Liver (tissue), 9 donors: ENCODE measurements around the gene GRAMD1A. TPM values are rescaled to one million over a fixed set of nuclear protein-coding genes. Genes with fewer than 3 reads are reported as not detected.

ENCODE experiments used
- DNase-seq: peaks from one replicate; pipeline ENCODE4 v3.0.0-alpha.2; 2017; ENCODE audit warnings: low spot score
- H3K27ac ChIP-seq, 2 donors: one replicate each; pipeline ENCODE4 v1.7.0; 2013; ENCODE audit warnings: inconsistent platforms in 2 of 2, low read length in 2 of 2, control low read depth in 1 of 2, low read depth in 1 of 2, mild to moderate bottlenecking in 1 of 2
- H3K27me3 ChIP-seq, 4 donors: one replicate each; pipeline versions ENCODE4 v1.6.1 to v1.7.0; 2013; ENCODE audit warnings: low read length in 3 of 4, inconsistent platforms in 1 of 4, mild to moderate bottlenecking in 1 of 4, moderate library complexity in 1 of 4; ENCODE audit not compliant: control insufficient read depth in 4 of 4, insufficient read depth in 4 of 4
- H3K36me3 ChIP-seq, 4 donors: one replicate each; pipeline versions ENCODE4 v1.6.1 to v1.7.0; 2013; ENCODE audit warnings: low read length in 3 of 4, mild to moderate bottlenecking in 3 of 4, low read depth in 1 of 4, moderate library complexity in 1 of 4; ENCODE audit not compliant: control insufficient read depth in 4 of 4, insufficient read depth in 3 of 4
- H3K4me1 ChIP-seq, 4 donors: one replicate each; pipeline versions ENCODE4 v1.6.1 to v1.7.0; 2013; ENCODE audit warnings: low read length in 3 of 4, mild to moderate bottlenecking in 3 of 4, moderate library complexity in 1 of 4; ENCODE audit not compliant: control insufficient read depth in 4 of 4, insufficient read depth in 4 of 4
- H3K4me3 ChIP-seq, 3 donors: one replicate each; pipeline versions ENCODE4 v1.6.1 to v1.7.0; 2013; ENCODE audit warnings: low read length in 3 of 3, control low read depth in 1 of 3, low read depth in 1 of 3, mild to moderate bottlenecking in 1 of 3
- H3K9ac ChIP-seq, 2 donors: one replicate each; pipeline ENCODE4 v1.7.0; 2013; ENCODE audit warnings: low read length in 2 of 2, mild to moderate bottlenecking in 2 of 2, moderate library complexity in 2 of 2, control low read depth in 1 of 2, low read depth in 1 of 2
- H3K9me3 ChIP-seq, 4 donors: one replicate each; pipeline versions ENCODE4 v1.6.1 to v1.7.0; 2013; ENCODE audit warnings: low read length in 3 of 4; ENCODE audit not compliant: control insufficient read depth in 4 of 4
- EGR1 ChIP-seq, 2 donors: IDR thresholded peaks; 2 replicates each; pipeline ENCODE4 v1.6.1; 2016 to 2018; ENCODE audit warnings: antibody characterized with exemption in 2 of 2, low read depth in 2 of 2
- JUND ChIP-seq, 2 donors: IDR thresholded peaks; 2 replicates each; pipeline ENCODE4 v1.6.1; 2016; ENCODE audit warnings: antibody characterized with exemption in 2 of 2
- NR2F2 ChIP-seq: IDR thresholded peaks from 2 replicates; pipeline ENCODE4 v1.6.1; 2016; ENCODE audit warnings: antibody characterized with exemption
- RAD21 ChIP-seq, 2 donors: IDR thresholded peaks; 2 replicates each; pipeline ENCODE4 v1.6.1; 2016; ENCODE audit warnings: antibody characterized with exemption in 2 of 2, mild to moderate bottlenecking in 2 of 2
- RXRA ChIP-seq, 2 donors: IDR thresholded peaks; 2 replicates each; pipeline ENCODE4 v1.6.1; 2017 to 2018; ENCODE audit warnings: antibody characterized with exemption in 2 of 2, mild to moderate bottlenecking in 1 of 2
- SP1 ChIP-seq: IDR thresholded peaks from 2 replicates; pipeline ENCODE4 v1.6.1; 2018; ENCODE audit warnings: antibody characterized with exemption, mild to moderate bottlenecking
- TAF1 ChIP-seq: conservative IDR thresholded peaks from 2 replicates; pipeline ENCODE4 v1.6.1; 2016; ENCODE audit warnings: antibody characterized with exemption, mild to moderate bottlenecking
- YY1 ChIP-seq: IDR thresholded peaks from 2 replicates; pipeline ENCODE4 v1.6.1; 2016; ENCODE audit warnings: antibody characterized with exemption, mild to moderate bottlenecking
- WGBS: extraction: QIAGEN DNeasy Blood & Tissue Kit; methylation state at CpG from one replicate; pipeline ENCODE4 v1.1.7; 2013; 5-methylcytosine and 5-hydroxymethylcytosine counted together
- polyA plus RNA-seq, 2 donors: library from polyadenylated mRNA; stranded (reverse) in 1 of 2; unstranded in 1 of 2; fragments of 200-250 nt in 1 of 2; fragments of >200 nt in 1 of 2; fragmentation: Nextera tagmentation in 1 of 2; extraction: Ambion mirVana in 1 of 2; gene quantifications; one replicate each; pipeline versions ENCODE4 v1.2.1 to v1.2.3, GENCODE V29; 2013 to 2015
- total RNA-seq, 2 donors: library from RNA; depleted of rRNA; stranded (reverse); fragments of >200 nt; gene quantifications; one replicate each; pipeline ENCODE4 v1.2.3, GENCODE V29; 2014
- TF ChIP-seq, protein P1 (sequence below): IDR thresholded peaks from 2 replicates; pipeline ENCODE4 v1.6.1; 2016; ENCODE audit warnings: antibody characterized with exemption, mild to moderate bottlenecking
- TF ChIP-seq, protein P2 (sequence below): IDR thresholded peaks from 2 replicates; pipeline ENCODE4 v1.6.1; 2016; ENCODE audit warnings: antibody characterized with exemption
- TF ChIP-seq, protein P3 (sequence below): IDR thresholded peaks from 2 replicates; pipeline ENCODE4 v1.6.1; 2016; ENCODE audit warnings: antibody characterized with exemption
- TF ChIP-seq, protein P4 (sequence below): IDR thresholded peaks from 2 replicates; pipeline ENCODE4 v1.6.1; 2016; ENCODE audit warnings: antibody characterized with exemption
- donor health status: healthy.
- donor health status: healthy.
- donor health status: healthy.
- donor health status: healthy.
- donor health status: healthy.

GRAMD1A gene
- total and polyA plus RNA-seq, 4 donors: 8.6 to 14.1 (median 11.2) TPM

DNA sequence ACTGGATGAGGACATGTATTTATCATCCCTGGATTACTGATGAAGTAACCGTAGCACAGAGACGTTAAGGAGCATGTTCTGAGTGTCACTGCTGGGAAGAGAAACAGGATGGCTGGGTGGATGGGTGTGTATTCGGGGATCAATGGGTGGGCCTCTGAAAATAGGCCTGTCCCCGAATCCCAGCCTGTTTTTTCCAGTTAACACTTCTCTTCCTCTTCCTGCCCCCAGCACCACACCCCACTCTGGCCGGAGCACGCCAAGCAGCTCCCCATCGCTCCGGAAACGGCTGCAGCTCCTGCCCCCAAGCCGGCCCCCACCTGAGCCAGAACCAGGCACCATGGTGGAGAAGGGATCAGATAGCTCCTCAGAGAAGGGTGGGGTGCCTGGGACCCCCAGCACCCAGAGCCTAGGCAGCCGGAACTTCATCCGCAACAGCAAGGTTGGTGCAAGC is 8.8 kb downstream of the GRAMD1A start (continued):
- TF ChIP-seq, protein P1, sequence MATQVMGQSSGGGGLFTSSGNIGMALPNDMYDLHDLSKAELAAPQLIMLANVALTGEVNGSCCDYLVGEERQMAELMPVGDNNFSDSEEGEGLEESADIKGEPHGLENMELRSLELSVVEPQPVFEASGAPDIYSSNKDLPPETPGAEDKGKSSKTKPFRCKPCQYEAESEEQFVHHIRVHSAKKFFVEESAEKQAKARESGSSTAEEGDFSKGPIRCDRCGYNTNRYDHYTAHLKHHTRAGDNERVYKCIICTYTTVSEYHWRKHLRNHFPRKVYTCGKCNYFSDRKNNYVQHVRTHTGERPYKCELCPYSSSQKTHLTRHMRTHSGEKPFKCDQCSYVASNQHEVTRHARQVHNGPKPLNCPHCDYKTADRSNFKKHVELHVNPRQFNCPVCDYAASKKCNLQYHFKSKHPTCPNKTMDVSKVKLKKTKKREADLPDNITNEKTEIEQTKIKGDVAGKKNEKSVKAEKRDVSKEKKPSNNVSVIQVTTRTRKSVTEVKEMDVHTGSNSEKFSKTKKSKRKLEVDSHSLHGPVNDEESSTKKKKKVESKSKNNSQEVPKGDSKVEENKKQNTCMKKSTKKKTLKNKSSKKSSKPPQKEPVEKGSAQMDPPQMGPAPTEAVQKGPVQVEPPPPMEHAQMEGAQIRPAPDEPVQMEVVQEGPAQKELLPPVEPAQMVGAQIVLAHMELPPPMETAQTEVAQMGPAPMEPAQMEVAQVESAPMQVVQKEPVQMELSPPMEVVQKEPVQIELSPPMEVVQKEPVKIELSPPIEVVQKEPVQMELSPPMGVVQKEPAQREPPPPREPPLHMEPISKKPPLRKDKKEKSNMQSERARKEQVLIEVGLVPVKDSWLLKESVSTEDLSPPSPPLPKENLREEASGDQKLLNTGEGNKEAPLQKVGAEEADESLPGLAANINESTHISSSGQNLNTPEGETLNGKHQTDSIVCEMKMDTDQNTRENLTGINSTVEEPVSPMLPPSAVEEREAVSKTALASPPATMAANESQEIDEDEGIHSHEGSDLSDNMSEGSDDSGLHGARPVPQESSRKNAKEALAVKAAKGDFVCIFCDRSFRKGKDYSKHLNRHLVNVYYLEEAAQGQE: no peak

DNA sequence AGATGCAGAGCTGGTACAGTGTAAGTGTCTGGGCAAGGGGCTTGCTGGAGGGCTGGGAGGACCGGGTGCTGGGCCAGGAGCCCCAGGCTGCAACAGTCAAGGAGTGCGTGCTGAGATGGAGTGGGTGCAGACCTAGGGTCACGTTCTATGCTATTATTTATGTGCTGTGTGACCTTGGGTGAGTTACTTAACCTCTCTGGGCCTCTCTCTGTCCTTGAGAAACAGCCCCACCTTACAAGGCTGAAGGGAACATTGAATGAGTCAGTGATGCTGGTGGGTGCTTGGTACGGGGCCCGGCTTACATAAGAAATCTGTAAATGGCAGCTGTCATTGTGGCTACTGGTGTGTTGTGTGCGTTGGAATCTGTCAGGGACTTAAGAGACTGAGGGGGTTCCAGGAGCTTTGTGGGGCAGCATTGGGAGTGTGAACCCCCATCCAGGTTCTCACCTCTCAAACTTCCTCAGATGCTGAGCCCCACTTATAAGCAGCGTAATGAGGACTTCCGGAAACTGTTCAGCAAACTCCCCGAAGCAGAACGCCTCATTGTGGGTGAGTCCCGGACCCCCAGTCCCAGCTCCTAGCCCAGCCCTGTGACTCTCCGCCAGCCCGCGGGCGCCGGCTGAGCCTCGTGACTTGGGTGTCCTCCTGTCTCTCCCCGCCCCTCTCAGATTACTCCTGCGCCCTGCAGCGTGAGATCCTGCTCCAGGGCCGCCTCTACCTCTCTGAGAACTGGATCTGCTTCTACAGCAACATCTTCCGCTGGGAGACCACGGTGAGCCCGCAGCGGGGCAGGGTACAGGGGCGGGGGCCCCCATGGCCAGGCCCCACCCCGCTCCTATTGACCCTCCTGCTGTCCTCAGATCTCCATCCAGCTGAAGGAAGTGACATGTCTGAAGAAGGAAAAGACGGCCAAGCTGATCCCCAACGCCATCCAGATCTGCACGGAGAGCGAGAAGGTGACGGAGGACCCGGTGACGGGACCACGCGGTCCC is 9.6 kb downstream of the GRAMD1A start:
- Histone ChIP-seq H3K9ac (no peak overlapping the region), H3K27ac (no peak overlapping the region), H3K4me3 (no peak overlapping the region), H3K27me3 (no peaks in the 10 kb centered on the region), H3K9me3 (no peaks in the 10 kb centered on the region), H3K4me1 (peaks cover 6 to 30% (median 13%) of the 10 kb centered on the region in 4 donors), H3K36me3 (peaks cover 0 to 10% (median 6%) of the 10 kb centered on the region in 4 donors)
- TF ChIP-seq TAF1 (no peak), RAD21 (IDR thresholded peaks at IDR 0.05) (no peak), NR2F2 (no peak), JUND (IDR thresholded peaks at IDR 0.05) (no peak), RXRA (IDR thresholded peaks at IDR 0.05) (no peak), YY1 (no peak), EGR1 (IDR thresholded peaks at IDR 0.05; ENCODE audit: low read depth in 2 of 2) (no peak)
- TF ChIP-seq, protein P2, sequence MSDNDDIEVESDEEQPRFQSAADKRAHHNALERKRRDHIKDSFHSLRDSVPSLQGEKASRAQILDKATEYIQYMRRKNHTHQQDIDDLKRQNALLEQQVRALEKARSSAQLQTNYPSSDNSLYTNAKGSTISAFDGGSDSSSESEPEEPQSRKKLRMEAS: no peak
- TF ChIP-seq, protein P1: no peak
- DNase-seq: no peak
- WGBS: 92% methylated on average over 36 of the region's 36 CpGs

DNA sequence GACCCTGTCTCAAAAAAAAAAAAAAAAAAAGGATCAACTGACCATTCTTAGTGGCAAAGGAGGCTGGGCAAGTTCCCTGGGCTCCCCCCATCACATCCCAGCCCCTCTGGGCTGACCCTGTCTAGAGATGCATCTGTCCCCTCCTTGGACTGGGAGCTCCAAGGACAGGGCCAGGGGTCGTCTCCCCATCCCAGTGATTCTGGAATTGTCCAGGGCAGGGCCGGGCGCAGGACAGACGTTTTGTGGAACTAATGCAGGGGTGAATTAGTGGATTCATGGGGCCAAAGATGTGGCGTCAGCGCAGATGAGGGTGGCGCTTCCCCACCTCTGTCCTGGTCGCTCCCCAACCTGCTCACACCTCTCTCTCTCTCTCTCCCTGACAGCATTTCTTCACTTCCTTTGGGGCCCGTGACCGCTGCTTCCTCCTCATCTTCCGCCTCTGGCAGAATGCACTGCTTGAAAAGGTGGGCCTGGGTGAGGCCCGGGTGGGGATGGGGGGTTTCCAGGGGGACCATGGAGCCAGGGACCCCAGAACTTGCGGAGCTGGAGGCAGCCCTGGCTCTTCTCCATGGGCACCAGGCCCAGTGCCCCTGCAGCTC is 11.1 kb downstream of the GRAMD1A start:
- WGBS: 82% methylated on average over 13 of the region's 13 CpGs
- Histone ChIP-seq H3K4me1 (peaks cover 3 to 19% (median 11%) of the 10 kb centered on the region in 4 donors), H3K4me3 (no peak overlapping the region), H3K9ac (no peak overlapping the region), H3K36me3 (peaks cover 0 to 10% (median 6%) of the 10 kb centered on the region in 4 donors), H3K27me3 (no peaks in the 10 kb centered on the region), H3K27ac (peak overlapping the region; percentile 32 to 35), H3K9me3 (no peaks in the 10 kb centered on the region)
- no peak for DNase-seq
- TF ChIP-seq, protein P3, sequence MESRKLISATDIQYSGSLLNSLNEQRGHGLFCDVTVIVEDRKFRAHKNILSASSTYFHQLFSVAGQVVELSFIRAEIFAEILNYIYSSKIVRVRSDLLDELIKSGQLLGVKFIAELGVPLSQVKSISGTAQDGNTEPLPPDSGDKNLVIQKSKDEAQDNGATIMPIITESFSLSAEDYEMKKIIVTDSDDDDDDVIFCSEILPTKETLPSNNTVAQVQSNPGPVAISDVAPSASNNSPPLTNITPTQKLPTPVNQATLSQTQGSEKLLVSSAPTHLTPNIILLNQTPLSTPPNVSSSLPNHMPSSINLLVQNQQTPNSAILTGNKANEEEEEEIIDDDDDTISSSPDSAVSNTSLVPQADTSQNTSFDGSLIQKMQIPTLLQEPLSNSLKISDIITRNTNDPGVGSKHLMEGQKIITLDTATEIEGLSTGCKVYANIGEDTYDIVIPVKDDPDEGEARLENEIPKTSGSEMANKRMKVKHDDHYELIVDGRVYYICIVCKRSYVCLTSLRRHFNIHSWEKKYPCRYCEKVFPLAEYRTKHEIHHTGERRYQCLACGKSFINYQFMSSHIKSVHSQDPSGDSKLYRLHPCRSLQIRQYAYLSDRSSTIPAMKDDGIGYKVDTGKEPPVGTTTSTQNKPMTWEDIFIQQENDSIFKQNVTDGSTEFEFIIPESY: no peak
- no peak for TF ChIP-seq RAD21 (IDR thresholded peaks at IDR 0.05)
- no peak for TF ChIP-seq YY1
- TF ChIP-seq SP1: no peak
- TF ChIP-seq, protein P1: no peak
- TF ChIP-seq TAF1: no peak
- no peak for TF ChIP-seq RXRA (IDR thresholded peaks at IDR 0.05)
- no peak for TF ChIP-seq NR2F2
- TF ChIP-seq, protein P2: no peak
- TF ChIP-seq, protein P4, sequence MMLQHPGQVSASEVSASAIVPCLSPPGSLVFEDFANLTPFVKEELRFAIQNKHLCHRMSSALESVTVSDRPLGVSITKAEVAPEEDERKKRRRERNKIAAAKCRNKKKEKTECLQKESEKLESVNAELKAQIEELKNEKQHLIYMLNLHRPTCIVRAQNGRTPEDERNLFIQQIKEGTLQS: no peak
